ENCODE measurements around the gene PRKG1. TPM values are rescaled to one million over a fixed set of nuclear protein-coding genes. Genes with fewer than 3 reads are reported as not detected.

Gene PRKG1
- total and polyA plus RNA-seq, 2 donors (not counting 1 experiment from before 2014, with no cell fraction given): not detected

DNA sequence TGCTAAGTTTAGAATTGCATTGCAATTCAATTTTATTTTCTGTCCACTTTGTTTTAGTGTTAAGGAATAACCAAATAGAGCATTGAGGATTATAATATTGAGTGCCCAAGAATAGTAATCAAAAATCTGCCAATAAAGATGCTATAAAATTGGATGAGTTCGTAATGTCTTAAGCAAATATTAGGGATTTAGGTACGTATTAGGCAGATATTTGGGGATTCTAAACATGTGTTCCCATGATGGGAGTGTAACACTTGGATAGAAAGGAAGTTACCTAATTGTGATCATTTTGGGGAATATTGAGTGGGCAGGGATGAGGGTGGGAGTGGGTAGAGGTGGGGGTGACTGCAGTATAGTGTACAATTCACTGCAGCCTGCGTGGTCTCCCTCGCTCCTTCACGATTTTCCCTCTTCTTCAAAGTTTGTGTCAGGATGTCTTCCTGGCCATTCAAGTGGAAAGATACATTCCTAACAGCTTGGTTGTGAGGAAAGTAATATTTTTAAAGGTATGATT, 1.3 kb upstream of the PRKG1 start:
- no peaks in the 10 kb centered on the region for H4K20me1 ChIP-seq (ENCODE audit: control insufficient read depth, insufficient read depth, low read length, poor library complexity, severe bottlenecking)
- H3K4me2 ChIP-seq (replicated peaks; ENCODE audit: low read depth, low read length, poor library complexity, severe bottlenecking): no peak overlapping the region
- H3K27ac ChIP-seq (ENCODE audit: low read length in 2 of 2): no peak overlapping the region
- DNase-seq (no peak), ATAC-seq (ENCODE audit: low read depth) (no peak)
- peaks cover 0 to 23% (median 16%) of the 10 kb centered on the region in 4 experiments for H3K27me3 ChIP-seq (replicated peaks in 1 of 4; ENCODE audit: control extremely low read depth in 1 of 4, control insufficient read depth in 3 of 4, insufficient read depth in 4 of 4, low read length in 3 of 4)
- H3K4me3 Mint-ChIP-seq: peak overlapping the region; percentile 10
- peaks cover 18% of the 10 kb centered on the region for H3K4me1 Mint-ChIP-seq
- intact Hi-C loops (cut with micrococcal nuclease): no loop called here
- POLR2A ChIA-PET: no interaction called here
- no peaks in the 10 kb centered on the region for H3K79me2 ChIP-seq (ENCODE audit: control insufficient read depth, insufficient read depth, low read length)
- H3K4me3 ChIP-seq (ENCODE audit: control extremely low read depth in 1 of 5, extremely low read depth in 1 of 5, insufficient read depth in 1 of 5, low read depth in 2 of 5, low read length in 4 of 5): no peak overlapping the region
- WGBS (ENCODE audit: insufficient coverage): 88% methylated on average over 3 of the region's 5 CpGs
- peaks cover 0 to 8% (median 0%) of the 10 kb centered on the region in 3 donors for H3K9me3 ChIP-seq (ENCODE audit: control extremely low read depth in 1 of 3, control insufficient read depth in 2 of 3, insufficient read depth in 1 of 3, low read length in 2 of 3)
- H3K36me3 ChIP-seq (replicated peaks in 1 of 2; ENCODE audit: control extremely low read depth in 1 of 2, control insufficient read depth in 1 of 2, extremely low read depth in 1 of 2, insufficient read depth in 2 of 2, low read length in 1 of 2): no peaks in the 10 kb centered on the region
- no peak for TF ChIP-seq EZH2 (IDR thresholded peaks at IDR 0.05; ENCODE audit: borderline replicate concordance, insufficient read depth, low read depth, low read length, poor library complexity, severe bottlenecking)
- TF ChIP-seq CTCF (IDR thresholded peaks at IDR 0.05): no peak
- peaks cover 12 to 19% of the 10 kb centered on the region in 2 donors for H3K4me1 ChIP-seq (ENCODE audit: control insufficient read depth in 2 of 2, insufficient read depth in 2 of 2, low read length in 2 of 2)
- H3K27me3 Mint-ChIP-seq: peaks cover 39% of the 10 kb centered on the region
- H3K9me3 Mint-ChIP-seq (ENCODE audit: insufficient read depth): no peaks in the 10 kb centered on the region
- CTCF ChIA-PET: no interaction called here
- no peak overlapping the region for H2AFZ ChIP-seq (ENCODE audit: insufficient read depth, low read depth, low read length, poor library complexity, severe bottlenecking)
- H3K9ac ChIP-seq (ENCODE audit: low read length): no peak overlapping the region
- no peak overlapping the region for H3K27ac Mint-ChIP-seq

- H3K27ac Mint-ChIP-seq: no peak overlapping the region
- peak overlapping the region; percentile 86 for H3K4me3 Mint-ChIP-seq
- H3K4me2 ChIP-seq (replicated peaks; ENCODE audit: low read depth, low read length, poor library complexity, severe bottlenecking): peak overlapping the region; percentile 61
- ChIA-PET CTCF (no interaction called here), POLR2A (no interaction called here)
- H3K9me3 Mint-ChIP-seq (ENCODE audit: insufficient read depth): no peaks in the 10 kb centered on the region
- no peak overlapping the region for H3K27ac ChIP-seq (ENCODE audit: low read length in 2 of 2)
- H3K27me3 Mint-ChIP-seq: peaks cover 37% of the 10 kb centered on the region
- 6% methylated on average over 42 of the region's 50 CpGs for WGBS (ENCODE audit: insufficient coverage)
- H3K9ac ChIP-seq (ENCODE audit: low read length): no peak overlapping the region
- no peaks in the 10 kb centered on the region for H4K20me1 ChIP-seq (ENCODE audit: control insufficient read depth, insufficient read depth, low read length, poor library complexity, severe bottlenecking)
- H3K79me2 ChIP-seq (ENCODE audit: control insufficient read depth, insufficient read depth, low read length): no peaks in the 10 kb centered on the region
- intact Hi-C loops (cut with micrococcal nuclease): no loop called here
- ATAC-seq (ENCODE audit: low read depth) (no peak), DNase-seq (peak; percentile 4)
- peaks cover 12 to 19% of the 10 kb centered on the region in 2 donors for H3K4me1 ChIP-seq (ENCODE audit: control insufficient read depth in 2 of 2, insufficient read depth in 2 of 2, low read length in 2 of 2)
- peaks cover 0 to 23% (median 16%) of the 10 kb centered on the region in 4 experiments for H3K27me3 ChIP-seq (replicated peaks in 1 of 4; ENCODE audit: control extremely low read depth in 1 of 4, control insufficient read depth in 3 of 4, insufficient read depth in 4 of 4, low read length in 3 of 4)
- peaks cover 18% of the 10 kb centered on the region for H3K4me1 Mint-ChIP-seq
- peak overlapping the region in 1 of 5 experiments; percentile 20 for H3K4me3 ChIP-seq (ENCODE audit: control extremely low read depth in 1 of 5, extremely low read depth in 1 of 5, insufficient read depth in 1 of 5, low read depth in 2 of 5, low read length in 4 of 5)
- no peak for TF ChIP-seq EZH2 (IDR thresholded peaks at IDR 0.05; ENCODE audit: borderline replicate concordance, insufficient read depth, low read depth, low read length, poor library complexity, severe bottlenecking)
- TF ChIP-seq CTCF (IDR thresholded peaks at IDR 0.05): no peak
- peak overlapping the region; percentile 57 for H2AFZ ChIP-seq (ENCODE audit: insufficient read depth, low read depth, low read length, poor library complexity, severe bottlenecking)
- peaks cover 0 to 8% (median 0%) of the 10 kb centered on the region in 3 donors for H3K9me3 ChIP-seq (ENCODE audit: control extremely low read depth in 1 of 3, control insufficient read depth in 2 of 3, insufficient read depth in 1 of 3, low read length in 2 of 3)
- no peaks in the 10 kb centered on the region for H3K36me3 ChIP-seq (replicated peaks in 1 of 2; ENCODE audit: control extremely low read depth in 1 of 2, control insufficient read depth in 1 of 2, extremely low read depth in 1 of 2, insufficient read depth in 2 of 2, low read length in 1 of 2)
Measured at GRCh38 chr10:51073453-51074237, 642 bp upstream of the PRKG1 start.

Data from B cell (primary cell).